ENCODE measurements around the gene IL17C.
A peak's percentile ranks its signal among the peaks of the same experiment; 100 is the strongest.

Gene IL17C

GRCh38 chr16:88686062-88686438 lies 47.7 kb downstream of the IL17C start:
- H3K4me3 ChIP-seq (ENCODE audit: low read depth, low read length) = peak overlapping the region; percentile 47
- no peak for DNase-seq (ENCODE audit: low read depth)
- no peak for TF ChIP-seq CTCF (conservative IDR thresholded peaks at IDR 0.05; ENCODE audit: low read depth, low read length)

- TF ChIP-seq CTCF (conservative IDR thresholded peaks at IDR 0.05; ENCODE audit: low read depth, low read length) = no peak
- peak within 1 kb of the TSS; percentile 47 for H3K4me3 ChIP-seq (ENCODE audit: low read depth, low read length)
- DNase-seq (ENCODE audit: low read depth) = peak; percentile 51
These were observed 48.3 kb downstream of the IL17C start, which contains the start of gene SNAI3 for GRCh38 chr16:88686439-88687253. SNAI3 (minus strand) TSS chr16:88686507; CDS start chr16:88686406, 101 bp downstream.

GRCh38 chr16:88687254-88687576 lies 48.8 kb downstream of the IL17C start:
- no peak overlapping the region for H3K4me3 ChIP-seq (ENCODE audit: low read depth, low read length)
- no peak for TF ChIP-seq CTCF (conservative IDR thresholded peaks at IDR 0.05; ENCODE audit: low read depth, low read length)
- DNase-seq (ENCODE audit: low read depth) = no peak

GRCh38 chr16:88687676-88688012 lies 49.3 kb downstream of the IL17C start:
- H3K4me3 ChIP-seq (ENCODE audit: low read depth, low read length) = no peak overlapping the region
- no peak for TF ChIP-seq CTCF (conservative IDR thresholded peaks at IDR 0.05; ENCODE audit: low read depth, low read length)
- no peak for DNase-seq (ENCODE audit: low read depth)

- no peak overlapping the region for H3K4me3 ChIP-seq (ENCODE audit: low read depth, low read length)
- no peak for TF ChIP-seq CTCF (conservative IDR thresholded peaks at IDR 0.05; ENCODE audit: low read depth, low read length)
- no peak for DNase-seq (ENCODE audit: low read depth)
These were observed 49.8 kb downstream of the IL17C start for GRCh38 chr16:88688013-88688778.

All from choroid plexus epithelial cell (primary cell).